ENCODE results near the gene CRACR2A. TPM values are rescaled to one million over a fixed set of nuclear protein-coding genes. Genes with fewer than 3 reads are reported as not detected.

The CRACR2A gene
- total and polyA plus RNA-seq, 2 of the 8 experiments (the other 6 are each of a cell fraction or from before 2014, with no cell fraction given): 0.85 to 3.2 TPM

DNA sequence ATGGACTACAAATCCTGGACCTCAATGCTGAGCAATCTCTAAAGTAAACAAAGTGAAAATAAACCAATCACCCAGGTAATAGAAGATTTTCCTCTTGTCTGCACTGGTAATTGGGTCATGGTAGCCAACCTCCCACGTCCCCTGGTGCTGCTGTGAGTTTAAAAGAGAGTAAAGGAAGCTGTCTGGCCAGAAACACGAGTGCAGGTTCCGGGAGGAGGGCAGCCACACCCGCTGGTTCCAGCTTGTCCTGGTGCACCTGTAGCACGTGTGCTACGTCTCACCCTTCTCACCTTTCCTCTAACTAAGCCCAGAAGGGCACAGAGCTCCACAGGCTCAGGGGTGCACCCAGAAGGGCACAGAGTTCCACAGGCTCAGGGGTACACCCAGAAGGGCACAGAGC, 5.4 kb downstream of the CRACR2A start (continued):
- TF ChIP-seq RFX5 (IDR thresholded peaks at IDR 0.05; ENCODE audit: borderline replicate concordance, low read depth, low read length) (no peak), JUN (IDR thresholded peaks at IDR 0.05; ENCODE audit: low read depth, low read length) (no peak), BACH1 (IDR thresholded peaks at IDR 0.05; ENCODE audit: low read length) (no peak), CHD7 (IDR thresholded peaks at IDR 0.05; ENCODE audit: insufficient replicate concordance, low read length) (no peak), NANOG (IDR thresholded peaks at IDR 0.05; ENCODE audit: insufficient read depth, low read depth, low read length, poor library complexity, severe bottlenecking) (no peak), YY1 (IDR thresholded peaks at IDR 0.05; ENCODE audit: low read depth, low read length) (no peak), POLR2A (IDR thresholded peaks at IDR 0.05; ENCODE audit: control extremely low read depth in 1 of 2, low read depth in 2 of 2, low read length in 2 of 2) (no peak)
